ENCODE measurements around the gene SNX20. TPM values are rescaled to one million over a fixed set of nuclear protein-coding genes. Genes with fewer than 3 reads are reported as not detected.

SNX20 gene
- total and polyA plus RNA-seq, 2 experiments from 2014 or later = not detected

DNA sequence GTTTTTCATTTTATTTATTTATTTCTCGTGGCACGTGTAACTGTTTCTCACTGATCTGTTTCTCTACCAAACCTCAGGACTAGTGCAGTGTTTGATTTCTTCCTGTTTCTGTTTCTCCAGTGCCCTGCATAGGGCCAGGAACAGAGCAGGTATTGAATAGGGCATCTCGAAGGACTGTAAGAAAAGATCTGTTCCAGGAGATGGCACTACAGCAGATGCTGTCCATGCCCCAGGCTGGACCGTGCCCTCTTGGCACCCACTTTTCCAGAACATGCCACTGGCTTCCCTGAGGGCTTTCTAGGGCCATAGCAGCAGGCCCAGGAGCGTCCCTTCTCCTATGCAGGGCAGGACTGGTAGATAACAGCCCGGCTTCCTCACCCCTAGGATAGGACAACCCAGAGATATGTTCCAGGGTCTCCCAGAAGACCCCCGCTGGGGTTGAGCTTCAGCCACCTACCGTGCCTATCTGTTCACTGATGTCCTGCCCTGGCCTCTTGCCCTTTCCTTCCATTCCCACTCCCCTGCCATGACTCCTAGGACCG lies 4.4 kb downstream of the SNX20 start (continued):
- TF ChIP-seq, protein P1, sequence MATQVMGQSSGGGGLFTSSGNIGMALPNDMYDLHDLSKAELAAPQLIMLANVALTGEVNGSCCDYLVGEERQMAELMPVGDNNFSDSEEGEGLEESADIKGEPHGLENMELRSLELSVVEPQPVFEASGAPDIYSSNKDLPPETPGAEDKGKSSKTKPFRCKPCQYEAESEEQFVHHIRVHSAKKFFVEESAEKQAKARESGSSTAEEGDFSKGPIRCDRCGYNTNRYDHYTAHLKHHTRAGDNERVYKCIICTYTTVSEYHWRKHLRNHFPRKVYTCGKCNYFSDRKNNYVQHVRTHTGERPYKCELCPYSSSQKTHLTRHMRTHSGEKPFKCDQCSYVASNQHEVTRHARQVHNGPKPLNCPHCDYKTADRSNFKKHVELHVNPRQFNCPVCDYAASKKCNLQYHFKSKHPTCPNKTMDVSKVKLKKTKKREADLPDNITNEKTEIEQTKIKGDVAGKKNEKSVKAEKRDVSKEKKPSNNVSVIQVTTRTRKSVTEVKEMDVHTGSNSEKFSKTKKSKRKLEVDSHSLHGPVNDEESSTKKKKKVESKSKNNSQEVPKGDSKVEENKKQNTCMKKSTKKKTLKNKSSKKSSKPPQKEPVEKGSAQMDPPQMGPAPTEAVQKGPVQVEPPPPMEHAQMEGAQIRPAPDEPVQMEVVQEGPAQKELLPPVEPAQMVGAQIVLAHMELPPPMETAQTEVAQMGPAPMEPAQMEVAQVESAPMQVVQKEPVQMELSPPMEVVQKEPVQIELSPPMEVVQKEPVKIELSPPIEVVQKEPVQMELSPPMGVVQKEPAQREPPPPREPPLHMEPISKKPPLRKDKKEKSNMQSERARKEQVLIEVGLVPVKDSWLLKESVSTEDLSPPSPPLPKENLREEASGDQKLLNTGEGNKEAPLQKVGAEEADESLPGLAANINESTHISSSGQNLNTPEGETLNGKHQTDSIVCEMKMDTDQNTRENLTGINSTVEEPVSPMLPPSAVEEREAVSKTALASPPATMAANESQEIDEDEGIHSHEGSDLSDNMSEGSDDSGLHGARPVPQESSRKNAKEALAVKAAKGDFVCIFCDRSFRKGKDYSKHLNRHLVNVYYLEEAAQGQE (IDR thresholded peaks at IDR 0.05; ENCODE audit: unreplicated experiment) = no peak
- TF ChIP-seq, protein P2, sequence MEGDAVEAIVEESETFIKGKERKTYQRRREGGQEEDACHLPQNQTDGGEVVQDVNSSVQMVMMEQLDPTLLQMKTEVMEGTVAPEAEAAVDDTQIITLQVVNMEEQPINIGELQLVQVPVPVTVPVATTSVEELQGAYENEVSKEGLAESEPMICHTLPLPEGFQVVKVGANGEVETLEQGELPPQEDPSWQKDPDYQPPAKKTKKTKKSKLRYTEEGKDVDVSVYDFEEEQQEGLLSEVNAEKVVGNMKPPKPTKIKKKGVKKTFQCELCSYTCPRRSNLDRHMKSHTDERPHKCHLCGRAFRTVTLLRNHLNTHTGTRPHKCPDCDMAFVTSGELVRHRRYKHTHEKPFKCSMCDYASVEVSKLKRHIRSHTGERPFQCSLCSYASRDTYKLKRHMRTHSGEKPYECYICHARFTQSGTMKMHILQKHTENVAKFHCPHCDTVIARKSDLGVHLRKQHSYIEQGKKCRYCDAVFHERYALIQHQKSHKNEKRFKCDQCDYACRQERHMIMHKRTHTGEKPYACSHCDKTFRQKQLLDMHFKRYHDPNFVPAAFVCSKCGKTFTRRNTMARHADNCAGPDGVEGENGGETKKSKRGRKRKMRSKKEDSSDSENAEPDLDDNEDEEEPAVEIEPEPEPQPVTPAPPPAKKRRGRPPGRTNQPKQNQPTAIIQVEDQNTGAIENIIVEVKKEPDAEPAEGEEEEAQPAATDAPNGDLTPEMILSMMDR (conservative IDR thresholded peaks at IDR 0.05; ENCODE audit: low read depth in 2 of 2) = no peak
- TF ChIP-seq NANOG (IDR thresholded peaks at IDR 0.05; ENCODE audit: borderline replicate concordance) (no peak), EZH2 (IDR thresholded peaks at IDR 0.05; ENCODE audit: low read depth, unreplicated experiment) (no peak), STAT1 (IDR thresholded peaks at IDR 0.05; ENCODE audit: unreplicated experiment) (no peak), ZNF114 (CRISPR knock-in tag; IDR thresholded peaks at IDR 0.05) (no peak)
- TF ChIP-seq, protein P3, sequence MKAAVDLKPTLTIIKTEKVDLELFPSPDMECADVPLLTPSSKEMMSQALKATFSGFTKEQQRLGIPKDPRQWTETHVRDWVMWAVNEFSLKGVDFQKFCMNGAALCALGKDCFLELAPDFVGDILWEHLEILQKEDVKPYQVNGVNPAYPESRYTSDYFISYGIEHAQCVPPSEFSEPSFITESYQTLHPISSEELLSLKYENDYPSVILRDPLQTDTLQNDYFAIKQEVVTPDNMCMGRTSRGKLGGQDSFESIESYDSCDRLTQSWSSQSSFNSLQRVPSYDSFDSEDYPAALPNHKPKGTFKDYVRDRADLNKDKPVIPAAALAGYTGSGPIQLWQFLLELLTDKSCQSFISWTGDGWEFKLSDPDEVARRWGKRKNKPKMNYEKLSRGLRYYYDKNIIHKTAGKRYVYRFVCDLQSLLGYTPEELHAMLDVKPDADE (IDR thresholded peaks at IDR 0.05) = no peak

DNA sequence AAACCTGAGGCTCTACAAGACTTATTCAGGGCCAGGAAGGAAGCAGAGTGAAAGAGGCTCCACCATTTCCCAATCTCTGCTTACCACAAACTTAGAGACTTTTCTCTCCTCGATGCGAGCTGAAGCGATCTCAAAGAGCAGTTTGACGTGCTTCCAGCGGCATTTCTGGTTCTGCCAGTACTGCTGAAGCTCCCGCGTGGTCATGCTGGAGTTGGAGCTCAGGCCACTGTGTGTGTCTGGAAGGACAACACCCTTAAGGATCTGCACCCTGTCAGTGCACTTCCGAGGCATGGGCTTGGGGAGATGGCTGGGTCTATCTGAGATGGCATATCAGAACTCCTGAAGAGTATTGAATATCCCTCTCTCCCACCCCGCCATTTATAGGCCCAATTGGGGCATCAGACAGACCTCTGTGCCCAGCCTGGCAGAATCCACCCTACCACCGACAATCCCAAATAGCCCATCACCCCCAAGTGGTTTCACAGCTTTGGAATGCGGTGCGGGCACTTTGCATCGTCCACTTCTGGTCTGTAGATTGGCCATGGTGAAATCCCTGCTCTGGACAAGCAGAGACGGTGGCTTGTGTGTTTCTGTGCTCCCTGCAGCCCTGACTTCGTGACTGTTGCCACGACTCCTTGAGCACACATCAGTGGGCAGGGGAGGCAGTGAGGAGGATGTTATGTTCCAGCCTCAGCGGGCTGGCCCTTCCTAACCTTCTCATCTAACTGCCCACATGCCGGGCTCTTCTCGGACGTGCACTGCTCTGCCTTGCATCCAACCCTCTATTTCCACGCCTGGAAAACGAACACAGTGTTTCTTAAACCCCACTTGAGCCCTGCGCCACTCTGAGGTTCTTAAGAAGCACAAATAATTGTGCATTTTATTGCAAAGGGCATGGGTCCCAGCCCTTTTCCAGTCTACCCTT lies 5.2 kb downstream of the SNX20 start:
- DNase-seq (ENCODE audit: low spot score) = no peak
- H3K79me2 ChIP-seq (replicated peaks; ENCODE audit: insufficient read depth) = no peaks in the 10 kb centered on the region
- no peaks in the 10 kb centered on the region for H3K9me2 ChIP-seq (ENCODE audit: insufficient read depth)
- H3K27ac ChIP-seq (ENCODE audit: low read depth) = no peak overlapping the region
- no peaks in the 10 kb centered on the region for H4K20me1 ChIP-seq (replicated peaks; ENCODE audit: insufficient read depth)
- Mint-ChIP-seq H3K4me3 (no peak overlapping the region), H3K27me3 (ENCODE audit: insufficient read depth, low read depth, poor library complexity) (peaks cover 11% of the 10 kb centered on the region), H3K9me3 (peaks cover 27% of the 10 kb centered on the region), H3K36me3 (ENCODE audit: low read depth) (peaks cover 22% of the 10 kb centered on the region), H3K4me1 (no peaks in the 10 kb centered on the region; the same call in 2 of the 3 replicates), H3K27ac (no peak overlapping the region)
- H3K27me3 ChIP-seq (ENCODE audit: insufficient read depth) = peaks cover 5% of the 10 kb centered on the region; the same call in 1 of the 2 replicates
- H3K4me1 ChIP-seq (ENCODE audit: insufficient read depth) = no peaks in the 10 kb centered on the region
- no peak overlapping the region for H3K4me2 ChIP-seq
- no peak overlapping the region for H3K4me3 ChIP-seq
- no peaks in the 10 kb centered on the region for H3K36me3 ChIP-seq (ENCODE audit: insufficient read depth)
- no peak overlapping the region for H2AFZ ChIP-seq
- no peaks in the 10 kb centered on the region for H3F3A ChIP-seq (replicated peaks; ENCODE audit: low read depth)
- no peak for ATAC-seq
- TF ChIP-seq EZH2phosphoT487 (IDR thresholded peaks at IDR 0.05; ENCODE audit: unreplicated experiment) (no peak), NANOG (IDR thresholded peaks at IDR 0.05; ENCODE audit: borderline replicate concordance) (no peak), POLR2AphosphoS5 (IDR thresholded peaks at IDR 0.05; ENCODE audit: low read depth) (no peak), EZH2 (IDR thresholded peaks at IDR 0.05; ENCODE audit: low read depth, unreplicated experiment) (no peak), ZNF114 (CRISPR knock-in tag; IDR thresholded peaks at IDR 0.05) (no peak)
- TF ChIP-seq, protein P1 (IDR thresholded peaks at IDR 0.05; ENCODE audit: unreplicated experiment) = no peak
- TF ChIP-seq, protein P2 (conservative IDR thresholded peaks at IDR 0.05; ENCODE audit: low read depth in 2 of 2) = no peak
- TF ChIP-seq, protein P3 (IDR thresholded peaks at IDR 0.05) = no peak

Measured in GM23338 (cell line).